Parathyroid adenoma (tissue), 2 donors: Measurements from ENCODE around the gene MPPED1.

Experiments
- H2AFZ ChIP-seq: fragments of 300-600 bp; sonication (generic); one replicate; pipeline ENCODE4 v1.7.0; 2017; ENCODE audit warnings: antibody characterized with exemption, mild to moderate bottlenecking
- H3K27ac ChIP-seq: fragments of 300-600 bp; sonication (generic); one replicate; pipeline ENCODE4 v1.7.0; 2017
- H3K27me3 ChIP-seq: fragments of 300-600 bp; sonication (generic); one replicate; pipeline ENCODE4 v1.7.0; 2017; ENCODE audit warnings: low read length; ENCODE audit not compliant: control insufficient read depth, insufficient read depth
- H3K36me3 ChIP-seq: fragments of 300-600 bp; sonication (generic); one replicate; pipeline ENCODE4 v1.7.0; 2017; ENCODE audit warnings: low read length; ENCODE audit not compliant: control insufficient read depth, insufficient read depth
- H3K4me1 ChIP-seq: fragments of 300-600 bp; sonication (generic); one replicate; pipeline ENCODE4 v1.7.0; 2017; ENCODE audit warnings: control low read depth
- H3K4me2 ChIP-seq: fragments of 300-600 bp; sonication (generic); one replicate; pipeline ENCODE4 v1.7.0; 2017; ENCODE audit warnings: low read length
- H3K4me3 ChIP-seq: fragments of 300-600 bp; sonication (generic); one replicate; pipeline ENCODE4 v1.7.0; 2017; ENCODE audit warnings: low read depth, low read length
- H3K79me2 ChIP-seq: fragments of 300-600 bp; sonication (generic); one replicate; pipeline ENCODE4 v1.7.0; 2017; ENCODE audit warnings: control low read depth
- H3K9ac ChIP-seq: fragments of 300-600 bp; sonication (generic); one replicate; pipeline ENCODE4 v1.7.0; 2017; ENCODE audit warnings: mild to moderate bottlenecking
- H3K9me3 ChIP-seq: fragments of 300-600 bp; sonication (generic); one replicate; pipeline ENCODE4 v1.7.0; 2017; ENCODE audit warnings: low read length; ENCODE audit not compliant: control insufficient read depth
- CTCF ChIP-seq: fragments of 300-600 bp; sonication (generic); IDR thresholded peaks from one replicate; pipeline ENCODE4 v1.7.0; 2017; ENCODE audit warnings: antibody characterized with exemption, mild to moderate bottlenecking
- donor health status: primary hyperparathyroidism.

The MPPED1 gene

GRCh38 chr22:43506487-43506886 is 94.7 kb downstream of the MPPED1 start:
- H3K79me2 ChIP-seq: no peaks in the 10 kb centered on the region
- H3K9ac ChIP-seq: no peak overlapping the region
- H3K27me3 ChIP-seq: no peaks in the 10 kb centered on the region
- no peak overlapping the region for H3K27ac ChIP-seq
- no peaks in the 10 kb centered on the region for H3K4me1 ChIP-seq
- H2AFZ ChIP-seq: no peak overlapping the region
- H3K9me3 ChIP-seq: no peaks in the 10 kb centered on the region
- H3K4me2 ChIP-seq: no peak overlapping the region
- no peaks in the 10 kb centered on the region for H3K36me3 ChIP-seq
- no peak overlapping the region for H3K4me3 ChIP-seq
- no peak for TF ChIP-seq CTCF

DNA sequence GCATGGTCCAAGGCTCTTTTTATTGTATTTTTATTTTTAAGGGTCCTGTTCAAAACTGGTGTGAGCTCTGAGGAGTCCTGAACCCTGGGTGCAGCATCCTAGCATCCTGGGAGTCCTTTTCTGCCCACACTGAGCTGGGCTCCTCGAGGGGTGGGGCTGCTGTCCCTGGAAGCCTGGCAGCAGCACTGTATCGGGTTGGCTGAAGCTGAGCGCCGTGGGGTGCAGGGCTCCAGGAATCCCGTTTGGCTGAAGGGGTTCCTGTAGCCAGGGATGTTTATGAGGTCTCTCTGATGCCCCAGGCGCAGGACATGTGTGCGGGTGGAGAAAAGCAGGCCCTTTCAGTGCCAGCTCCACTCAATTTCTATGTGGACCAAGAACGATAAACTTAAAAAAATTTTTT is 95.4 kb downstream of the MPPED1 start:
- H3K27ac ChIP-seq: no peak overlapping the region
- no peaks in the 10 kb centered on the region for H3K27me3 ChIP-seq
- H3K9ac ChIP-seq: no peak overlapping the region
- H3K4me1 ChIP-seq: no peaks in the 10 kb centered on the region
- no peaks in the 10 kb centered on the region for H3K36me3 ChIP-seq
- no peak overlapping the region for H2AFZ ChIP-seq
- H3K4me2 ChIP-seq: no peak overlapping the region
- no peaks in the 10 kb centered on the region for H3K9me3 ChIP-seq
- H3K4me3 ChIP-seq: no peak overlapping the region
- no peak for TF ChIP-seq CTCF
- H3K79me2 ChIP-seq: no peaks in the 10 kb centered on the region

DNA sequence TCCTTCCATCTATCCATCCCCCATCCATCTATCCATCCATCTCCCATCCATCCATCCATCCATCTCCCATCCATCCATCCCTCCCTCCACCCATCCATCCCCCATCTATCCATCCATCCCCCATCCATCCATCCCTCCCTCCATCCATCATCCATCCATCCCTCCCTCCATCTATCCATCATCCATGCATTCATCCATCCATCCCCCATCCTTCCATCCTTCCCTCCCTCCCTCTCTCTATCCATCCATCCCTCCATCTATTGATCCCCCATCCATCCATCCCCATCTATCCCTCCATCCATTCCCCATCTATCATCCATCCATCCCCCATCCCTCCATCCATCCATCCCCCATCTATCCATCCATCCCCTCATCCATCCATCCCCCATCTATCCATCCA is 96.7 kb downstream of the MPPED1 start:
- no peak overlapping the region for H3K4me2 ChIP-seq
- H2AFZ ChIP-seq: no peak overlapping the region
- no peaks in the 10 kb centered on the region for H3K27me3 ChIP-seq
- no peak overlapping the region for H3K9ac ChIP-seq
- H3K27ac ChIP-seq: no peak overlapping the region
- no peaks in the 10 kb centered on the region for H3K36me3 ChIP-seq
- no peak overlapping the region for H3K4me3 ChIP-seq
- no peaks in the 10 kb centered on the region for H3K9me3 ChIP-seq
- TF ChIP-seq CTCF: no peak
- no peaks in the 10 kb centered on the region for H3K79me2 ChIP-seq
- no peaks in the 10 kb centered on the region for H3K4me1 ChIP-seq

- Histone ChIP-seq H3K27ac (no peak overlapping the region), H3K4me3 (no peak overlapping the region), H3K79me2 (no peaks in the 10 kb centered on the region), H3K4me2 (no peak overlapping the region), H3K4me1 (no peaks in the 10 kb centered on the region), H3K36me3 (no peaks in the 10 kb centered on the region), H3K9me3 (no peaks in the 10 kb centered on the region), H2AFZ (no peak overlapping the region), H3K9ac (no peak overlapping the region), H3K27me3 (no peaks in the 10 kb centered on the region)
- no peak for TF ChIP-seq CTCF
These were observed 97.5 kb downstream of the MPPED1 start for GRCh38 chr22:43509337-43509736.

DNA sequence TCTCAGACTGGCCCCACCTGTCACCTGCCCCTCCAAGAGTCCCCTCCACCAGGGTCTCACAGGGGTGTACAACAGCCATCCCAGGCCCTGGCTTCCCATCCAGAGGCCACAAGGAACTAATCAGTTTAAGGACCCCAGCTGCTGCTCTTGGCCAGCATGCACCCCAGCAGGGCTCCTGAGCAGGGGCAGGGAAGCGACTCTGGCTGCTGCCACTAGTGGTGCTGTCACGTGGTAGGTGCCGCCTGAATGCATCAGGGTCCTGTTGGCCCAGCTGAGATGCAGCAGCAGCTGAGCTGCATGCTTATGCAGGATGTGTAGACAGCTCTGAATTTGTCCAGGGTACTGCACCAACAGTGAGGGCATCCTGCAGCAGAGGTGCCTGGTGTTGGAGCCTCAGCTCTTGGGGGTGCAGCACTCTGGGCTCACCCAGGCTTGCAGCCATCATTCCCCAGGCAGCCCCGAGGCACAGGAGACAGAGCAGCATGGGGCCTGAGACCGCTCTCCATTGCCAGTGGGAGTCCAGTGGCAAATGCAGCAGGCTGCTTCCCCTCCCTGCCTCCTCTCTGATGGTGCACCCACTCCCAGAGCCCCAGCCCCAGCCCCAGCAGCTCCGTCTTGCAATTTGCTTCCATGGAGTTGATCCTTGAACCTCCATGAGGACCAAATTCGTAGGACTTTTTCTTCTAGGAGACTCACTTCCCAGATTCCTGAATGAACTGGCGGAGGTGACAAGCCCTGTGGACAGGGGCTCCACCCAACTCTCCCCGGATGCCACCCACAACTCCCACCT is 98.7 kb downstream of the MPPED1 start:
- no peak overlapping the region for H3K4me3 ChIP-seq
- no peaks in the 10 kb centered on the region for H3K9me3 ChIP-seq
- H3K27ac ChIP-seq: no peak overlapping the region
- no peak overlapping the region for H2AFZ ChIP-seq
- no peaks in the 10 kb centered on the region for H3K27me3 ChIP-seq
- no peaks in the 10 kb centered on the region for H3K79me2 ChIP-seq
- no peaks in the 10 kb centered on the region for H3K4me1 ChIP-seq
- no peak for TF ChIP-seq CTCF
- no peaks in the 10 kb centered on the region for H3K36me3 ChIP-seq
- H3K9ac ChIP-seq: no peak overlapping the region
- no peak overlapping the region for H3K4me2 ChIP-seq
